Measurements from ENCODE around the gene HCN2. TPM values are rescaled to one million over a fixed set of nuclear protein-coding genes. Genes with fewer than 3 reads are reported as not detected.

Gene HCN2
- total RNA-seq, 1 experiment from 2014 or later = 9.2 TPM

DNA sequence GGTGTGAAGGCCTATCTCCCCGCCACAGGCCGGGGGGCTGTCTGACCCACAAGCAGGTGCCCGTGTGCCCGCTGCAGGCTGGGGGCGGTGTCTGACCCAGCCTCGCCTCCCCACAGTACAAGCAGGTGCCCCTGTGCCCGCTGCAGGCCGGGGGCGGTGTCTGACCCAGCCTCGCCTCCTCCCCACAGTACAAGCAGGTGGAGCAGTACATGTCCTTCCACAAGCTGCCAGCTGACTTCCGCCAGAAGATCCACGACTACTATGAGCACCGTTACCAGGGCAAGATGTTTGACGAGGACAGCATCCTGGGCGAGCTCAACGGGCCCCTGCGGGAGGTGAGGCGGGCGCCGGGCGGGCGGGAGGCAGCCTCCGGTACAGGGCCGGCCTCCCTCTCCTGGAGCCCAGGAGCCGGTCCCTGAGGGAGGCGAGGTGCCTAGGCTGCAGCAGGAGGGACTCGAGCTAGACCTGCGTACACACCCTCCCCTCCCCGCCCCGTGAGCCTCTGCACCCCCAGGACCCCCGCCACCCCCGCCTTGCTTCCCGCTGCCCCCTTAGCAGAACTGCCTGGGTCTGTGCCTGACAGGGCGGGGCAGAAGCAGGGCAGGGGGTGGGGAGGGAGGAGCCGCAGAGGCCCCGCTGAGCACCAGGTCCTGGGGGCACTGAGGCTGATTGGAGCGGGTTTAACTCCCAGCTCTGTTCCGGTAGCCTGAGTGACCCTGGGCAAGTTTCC, 20.6 kb downstream of the HCN2 start:
- no peaks in the 10 kb centered on the region for H3K9me3 Mint-ChIP-seq
- no peaks in the 10 kb centered on the region for H3K27me3 Mint-ChIP-seq (ENCODE audit: low read depth)
- CTCF ChIA-PET = interaction anchor here (1.0 to 1.4 kb wide), 2 partner anchors 22 to 124 kb away, joined by 3 to 4 read pairs; no protein-coding TSS in a partner anchor
- H3K4me3 Mint-ChIP-seq = no peak overlapping the region
- H3K27ac Mint-ChIP-seq = no peak overlapping the region
- DNase-seq (ENCODE audit: low spot score) = no peak
- POLR2A ChIA-PET = no interaction called here
- ATAC-seq = no peak
- TF ChIP-seq KAT7 (CRISPR knock-in tag; IDR thresholded peaks at IDR 0.05; ENCODE audit: borderline replicate concordance) (no peak), ETV6 (CRISPR knock-in tag; IDR thresholded peaks at IDR 0.05) (no peak), AFF4 (CRISPR knock-in tag; IDR thresholded peaks at IDR 0.05; ENCODE audit: borderline replicate concordance) (no peak), SP1 (CRISPR knock-in tag; conservative IDR thresholded peaks at IDR 0.05) (no peak)
- TF ChIP-seq, protein P1, sequence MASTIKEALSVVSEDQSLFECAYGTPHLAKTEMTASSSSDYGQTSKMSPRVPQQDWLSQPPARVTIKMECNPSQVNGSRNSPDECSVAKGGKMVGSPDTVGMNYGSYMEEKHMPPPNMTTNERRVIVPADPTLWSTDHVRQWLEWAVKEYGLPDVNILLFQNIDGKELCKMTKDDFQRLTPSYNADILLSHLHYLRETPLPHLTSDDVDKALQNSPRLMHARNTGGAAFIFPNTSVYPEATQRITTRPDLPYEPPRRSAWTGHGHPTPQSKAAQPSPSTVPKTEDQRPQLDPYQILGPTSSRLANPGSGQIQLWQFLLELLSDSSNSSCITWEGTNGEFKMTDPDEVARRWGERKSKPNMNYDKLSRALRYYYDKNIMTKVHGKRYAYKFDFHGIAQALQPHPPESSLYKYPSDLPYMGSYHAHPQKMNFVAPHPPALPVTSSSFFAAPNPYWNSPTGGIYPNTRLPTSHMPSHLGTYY (CRISPR knock-in tag; IDR thresholded peaks at IDR 0.05) = no peak
- H3K4me1 Mint-ChIP-seq = peaks cover 3% of the 10 kb centered on the region; the same call in 1 of the 2 replicates
- H3K36me3 Mint-ChIP-seq = peaks cover 11% of the 10 kb centered on the region

GRCh38 chr19:610801-611480, 21.3 kb downstream of the HCN2 start:
- ChIA-PET CTCF (interaction anchor here (1.0 to 1.4 kb wide), 2 partner anchors 22 to 123 kb away, joined by 3 to 4 read pairs; no protein-coding TSS in a partner anchor), POLR2A (no interaction called here)
- no peaks in the 10 kb centered on the region for H3K9me3 Mint-ChIP-seq
- DNase-seq (ENCODE audit: low spot score) = no peak
- TF ChIP-seq ATF3 (CRISPR knock-in tag; conservative IDR thresholded peaks at IDR 0.05) (no peak), ZNF263 (CRISPR knock-in tag; IDR thresholded peaks at IDR 0.05; ENCODE audit: low read depth) (no peak), ZNF138 (CRISPR knock-in tag; conservative IDR thresholded peaks at IDR 0.05) (no peak), SMAD3 (CRISPR knock-in tag; IDR thresholded peaks at IDR 0.05; ENCODE audit: borderline replicate concordance) (no peak)
- TF ChIP-seq, protein P2, sequence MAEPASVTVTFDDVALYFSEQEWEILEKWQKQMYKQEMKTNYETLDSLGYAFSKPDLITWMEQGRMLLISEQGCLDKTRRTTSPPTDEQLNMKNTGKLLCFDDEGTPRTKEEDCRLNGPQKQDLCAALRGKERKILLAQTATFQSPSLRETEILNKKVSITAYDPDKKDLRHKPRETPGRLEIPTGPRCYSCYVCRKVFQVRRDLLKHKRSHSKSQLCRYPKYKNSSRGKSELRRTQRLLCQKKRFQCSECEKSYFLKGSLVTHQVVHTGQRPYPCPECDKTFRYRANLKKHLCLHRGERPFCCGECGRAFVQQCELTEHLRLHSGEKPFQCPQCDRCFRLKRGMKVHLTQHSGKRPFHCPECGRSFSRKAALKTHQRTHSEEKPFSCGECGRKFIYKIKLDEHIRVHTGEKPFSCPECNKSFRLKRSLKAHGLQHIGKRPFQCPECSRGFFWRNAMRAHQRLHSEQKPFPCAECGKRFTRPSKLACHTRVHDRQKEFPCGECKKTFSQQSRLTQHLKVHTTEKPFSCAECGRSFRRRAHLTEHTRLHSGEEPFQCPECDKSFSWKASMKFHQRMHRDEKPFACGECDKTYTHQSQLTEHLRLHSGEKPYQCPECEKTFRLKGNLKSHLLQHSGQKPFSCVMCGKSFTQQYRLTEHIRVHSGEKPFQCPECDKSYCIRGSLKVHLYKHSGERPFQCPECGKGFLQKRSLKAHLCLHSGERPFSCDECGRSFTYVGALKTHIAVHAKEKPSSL (CRISPR knock-in tag; conservative IDR thresholded peaks at IDR 0.05) = no peak
- TF ChIP-seq, protein P3, sequence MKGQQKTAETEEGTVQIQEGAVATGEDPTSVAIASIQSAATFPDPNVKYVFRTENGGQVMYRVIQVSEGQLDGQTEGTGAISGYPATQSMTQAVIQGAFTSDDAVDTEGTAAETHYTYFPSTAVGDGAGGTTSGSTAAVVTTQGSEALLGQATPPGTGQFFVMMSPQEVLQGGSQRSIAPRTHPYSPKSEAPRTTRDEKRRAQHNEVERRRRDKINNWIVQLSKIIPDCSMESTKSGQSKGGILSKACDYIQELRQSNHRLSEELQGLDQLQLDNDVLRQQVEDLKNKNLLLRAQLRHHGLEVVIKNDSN (CRISPR knock-in tag; IDR thresholded peaks at IDR 0.05) = no peak
- peak overlapping the region; percentile 85 for H3K27ac Mint-ChIP-seq
- no peak overlapping the region for H3K4me3 Mint-ChIP-seq
- no peaks in the 10 kb centered on the region for H3K27me3 Mint-ChIP-seq (ENCODE audit: low read depth)
- ATAC-seq = no peak; the same call in 1 of the 2 replicates
- H3K4me1 Mint-ChIP-seq = peaks cover 3% of the 10 kb centered on the region; the same call in 1 of the 2 replicates
- peaks cover 15% of the 10 kb centered on the region for H3K36me3 Mint-ChIP-seq

Data from WTC11 (cell line).